ENCODE results near the gene COX19.
"Not testable (repeated sequence)": the region's sequence is repeated elsewhere in the genome, so short reads cannot be mapped to it uniquely, and the experiment has no call there.

COX19 gene

DNA sequence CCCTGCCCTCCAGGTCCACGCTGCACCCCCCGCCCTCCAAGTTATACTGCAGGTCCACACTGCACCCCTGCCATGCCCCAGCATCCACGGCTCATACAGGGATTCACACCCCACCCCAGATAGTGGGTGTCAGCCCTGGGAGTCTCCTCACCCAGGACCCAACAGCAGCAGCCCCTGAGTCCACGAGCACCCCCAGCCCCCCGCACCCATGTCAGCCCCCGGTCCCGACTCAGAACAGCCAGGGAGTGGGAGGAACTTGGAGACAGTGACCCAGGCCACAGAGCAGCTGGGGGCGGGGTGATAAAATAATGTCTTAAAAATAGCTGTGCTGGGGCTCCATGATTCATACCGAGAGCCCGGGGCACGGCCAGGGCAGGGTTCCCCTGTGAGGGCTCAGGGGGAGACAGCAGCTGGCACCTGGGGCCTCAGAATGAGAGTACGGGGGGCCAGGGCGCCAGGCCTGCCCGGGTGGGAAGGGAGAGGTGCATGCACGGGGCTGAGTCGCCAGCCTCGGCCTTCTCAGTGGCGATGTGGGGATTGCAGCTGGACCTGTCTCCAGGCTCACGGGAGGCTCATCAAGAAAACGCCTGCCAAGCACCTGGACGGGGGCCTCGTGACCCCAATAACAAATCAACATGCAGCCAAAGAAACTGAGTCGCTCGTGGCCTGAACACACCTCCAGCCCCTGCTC is 50.7 kb downstream of the COX19 start:
- peaks cover 51% of the 10 kb centered on the region for H3K27me3 ChIP-seq (ENCODE audit: low read depth, low read length)
- peak overlapping the region; percentile 85 for H3K4me2 ChIP-seq (ENCODE audit: low read length)
- no peak overlapping the region for H2AFZ ChIP-seq (ENCODE audit: low read depth, low read length)
- no peaks in the 10 kb centered on the region for H3K79me2 ChIP-seq (ENCODE audit: low read length)
- no peaks in the 10 kb centered on the region for H4K20me1 ChIP-seq (ENCODE audit: insufficient read depth, low read length)
- H3K4me1 ChIP-seq (ENCODE audit: low read length), result peaks cover 63% of the 10 kb centered on the region
- no peak overlapping the region; the same call in 1 of the 2 replicates for H3K27ac ChIP-seq (ENCODE audit: low read length)
- H3K4me3 ChIP-seq (ENCODE audit: low read length), result peak overlapping the region; percentile 77
- no peaks in the 10 kb centered on the region for H3K36me3 ChIP-seq (replicated peaks; ENCODE audit: low read depth, low read length)
- 0 out of 2 replicates have a peak overlapping the region, but pooled peaks have one; percentile 39 for H3K9ac ChIP-seq (ENCODE audit: low read length)
- TF ChIP-seq, protein P1, sequence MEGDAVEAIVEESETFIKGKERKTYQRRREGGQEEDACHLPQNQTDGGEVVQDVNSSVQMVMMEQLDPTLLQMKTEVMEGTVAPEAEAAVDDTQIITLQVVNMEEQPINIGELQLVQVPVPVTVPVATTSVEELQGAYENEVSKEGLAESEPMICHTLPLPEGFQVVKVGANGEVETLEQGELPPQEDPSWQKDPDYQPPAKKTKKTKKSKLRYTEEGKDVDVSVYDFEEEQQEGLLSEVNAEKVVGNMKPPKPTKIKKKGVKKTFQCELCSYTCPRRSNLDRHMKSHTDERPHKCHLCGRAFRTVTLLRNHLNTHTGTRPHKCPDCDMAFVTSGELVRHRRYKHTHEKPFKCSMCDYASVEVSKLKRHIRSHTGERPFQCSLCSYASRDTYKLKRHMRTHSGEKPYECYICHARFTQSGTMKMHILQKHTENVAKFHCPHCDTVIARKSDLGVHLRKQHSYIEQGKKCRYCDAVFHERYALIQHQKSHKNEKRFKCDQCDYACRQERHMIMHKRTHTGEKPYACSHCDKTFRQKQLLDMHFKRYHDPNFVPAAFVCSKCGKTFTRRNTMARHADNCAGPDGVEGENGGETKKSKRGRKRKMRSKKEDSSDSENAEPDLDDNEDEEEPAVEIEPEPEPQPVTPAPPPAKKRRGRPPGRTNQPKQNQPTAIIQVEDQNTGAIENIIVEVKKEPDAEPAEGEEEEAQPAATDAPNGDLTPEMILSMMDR (IDR thresholded peaks at IDR 0.05; ENCODE audit: low read depth, low read length), result no peak
- no peak for TF ChIP-seq EZH2phosphoT487 (IDR thresholded peaks at IDR 0.05; ENCODE audit: low read depth)
- no peaks in the 10 kb centered on the region for H3K9me3 ChIP-seq (ENCODE audit: insufficient read depth, low read length)

DNA sequence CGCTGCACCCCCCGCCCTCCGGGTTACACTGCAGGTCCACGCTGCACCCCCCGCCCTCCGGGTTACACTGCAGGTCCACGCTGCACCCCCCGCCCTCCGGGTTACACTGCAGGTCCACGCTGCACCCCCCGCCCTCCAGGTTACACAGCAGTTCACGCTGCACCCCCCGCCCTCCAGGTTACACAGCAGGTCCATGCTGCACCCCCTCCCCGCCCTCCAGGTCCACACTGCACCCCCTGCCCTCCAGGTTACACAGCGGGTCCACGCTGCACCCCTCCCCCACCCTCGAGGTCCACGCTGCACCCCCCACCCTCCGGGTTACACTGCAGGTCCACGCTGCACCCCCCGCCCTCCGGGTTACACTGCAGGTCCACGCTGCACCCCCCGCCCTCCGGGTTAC is 51.3 kb downstream of the COX19 start:
- not testable (repeated sequence) for H3K79me2 ChIP-seq (ENCODE audit: low read length); H2AFZ ChIP-seq (ENCODE audit: low read depth, low read length); H3K36me3 ChIP-seq (replicated peaks; ENCODE audit: low read depth, low read length); H4K20me1 ChIP-seq (ENCODE audit: insufficient read depth, low read length); H3K27ac ChIP-seq (ENCODE audit: low read length); H3K9me3 ChIP-seq (ENCODE audit: insufficient read depth, low read length)
- H3K4me3 ChIP-seq (ENCODE audit: low read length), result peak overlapping the region; percentile 77
- peak overlapping the region; percentile 85 for H3K4me2 ChIP-seq (ENCODE audit: low read length)
- peaks cover 58% of the 10 kb centered on the region for H3K4me1 ChIP-seq (ENCODE audit: low read length)
- peaks cover 46% of the 10 kb centered on the region for H3K27me3 ChIP-seq (ENCODE audit: low read depth, low read length)
- H3K9ac ChIP-seq (ENCODE audit: low read length), result peak overlapping the region; percentile 36; the same call in 1 of the 2 replicates

DNA sequence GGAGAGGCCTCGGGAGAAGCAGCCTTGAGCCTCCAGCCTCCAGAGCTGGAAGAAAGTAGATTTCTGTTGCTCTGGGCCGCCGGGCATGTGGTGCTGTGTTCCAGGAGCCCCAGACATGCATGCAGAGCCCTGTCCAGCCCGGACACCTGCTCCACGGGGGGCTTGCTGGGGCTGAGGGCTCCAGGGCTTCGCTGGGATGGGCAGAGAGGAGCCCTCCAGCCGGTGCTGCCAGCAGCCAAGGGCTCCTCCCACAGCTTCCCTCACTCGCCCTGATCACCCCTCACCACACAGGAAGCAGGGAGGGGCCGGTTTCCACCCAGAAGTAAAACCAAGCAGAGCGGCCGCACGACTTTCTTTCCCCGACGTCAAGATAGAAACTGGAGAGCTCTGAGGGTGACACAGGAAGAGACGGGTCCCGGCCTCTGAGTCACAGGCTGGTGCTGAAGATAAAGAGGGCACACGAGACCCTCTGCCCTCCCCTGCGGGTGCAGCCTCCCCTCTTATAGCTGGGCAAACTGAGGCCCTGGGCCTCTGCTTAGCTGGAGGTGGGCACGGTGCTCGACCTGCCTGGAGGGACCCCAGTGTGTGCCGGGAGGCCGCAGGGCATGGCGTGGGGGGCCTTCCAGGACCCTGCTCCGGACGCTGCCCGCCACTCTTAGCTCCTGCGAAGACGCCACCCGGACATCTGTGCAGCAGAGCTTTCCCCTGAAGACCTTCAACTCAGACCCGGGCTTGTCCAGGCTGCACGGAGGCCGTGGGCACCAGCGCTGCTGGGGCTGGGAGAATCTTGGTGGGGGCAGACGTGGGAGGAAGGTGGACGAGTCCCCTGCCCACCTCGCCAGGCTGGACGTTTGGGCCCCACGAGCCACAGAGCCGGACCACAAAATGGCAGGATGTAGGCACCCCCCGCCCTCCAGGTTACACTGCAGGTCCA is 52.0 kb downstream of the COX19 start:
- Histone ChIP-seq H3K4me2 (ENCODE audit: low read length) (peak overlapping the region; percentile 85), H2AFZ (ENCODE audit: low read depth, low read length) (no peak overlapping the region)

DNA sequence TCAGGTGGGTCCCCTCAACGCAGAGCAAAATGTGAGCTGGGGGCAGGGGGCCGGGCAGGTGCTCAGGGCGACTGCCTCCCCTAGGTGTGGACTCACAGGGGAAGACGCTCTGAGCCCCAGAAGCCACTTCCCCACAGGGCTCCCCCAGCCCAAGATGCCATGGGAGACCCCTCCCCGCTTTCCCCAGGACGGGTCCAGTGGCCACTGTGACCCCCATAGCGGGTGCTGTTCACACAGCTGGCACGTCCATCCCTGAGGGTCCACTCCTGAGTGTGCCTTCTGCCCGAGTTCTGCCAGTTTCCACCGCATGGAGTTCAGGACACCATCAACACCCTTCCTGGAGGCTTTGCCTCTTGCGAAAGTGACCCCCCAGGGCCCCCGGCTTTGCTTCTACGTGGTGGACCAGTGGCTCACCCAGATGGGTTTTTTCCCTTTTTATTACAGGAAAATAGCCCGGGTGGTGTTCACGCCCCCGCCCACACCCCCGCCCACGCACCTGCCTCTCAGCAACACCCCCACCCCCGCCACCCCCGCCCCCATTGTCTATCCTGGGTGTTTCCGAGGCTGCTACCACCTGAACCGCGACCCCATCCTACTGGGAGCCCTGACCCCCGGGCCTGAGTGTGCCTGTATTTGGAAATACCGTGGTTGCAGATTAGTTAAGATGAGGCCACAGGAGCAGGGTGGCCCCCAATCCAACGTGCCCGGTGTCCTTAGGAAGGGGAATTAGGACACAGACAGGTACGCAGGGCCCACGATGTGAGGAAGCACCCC is 52.8 kb downstream of the COX19 start:
- Histone ChIP-seq H3K27ac (ENCODE audit: low read length) (no peak overlapping the region), H2AFZ (ENCODE audit: low read depth, low read length) (no peak overlapping the region), H3K9ac (ENCODE audit: low read length) (peak overlapping the region; percentile 35), H3K4me2 (ENCODE audit: low read length) (peak overlapping the region; percentile 85), H3K4me1 (ENCODE audit: low read length) (peaks cover 58% of the 10 kb centered on the region), H3K36me3 (replicated peaks; ENCODE audit: low read depth, low read length) (no peaks in the 10 kb centered on the region), H3K4me3 (ENCODE audit: low read length) (peak overlapping the region; percentile 77), H3K79me2 (ENCODE audit: low read length) (no peaks in the 10 kb centered on the region), H4K20me1 (ENCODE audit: insufficient read depth, low read length) (no peaks in the 10 kb centered on the region), H3K9me3 (ENCODE audit: insufficient read depth, low read length) (no peaks in the 10 kb centered on the region), H3K27me3 (ENCODE audit: low read depth, low read length) (peaks cover 40% of the 10 kb centered on the region)
- no peak for TF ChIP-seq EZH2phosphoT487 (IDR thresholded peaks at IDR 0.05; ENCODE audit: low read depth)
- TF ChIP-seq, protein P1 (IDR thresholded peaks at IDR 0.05; ENCODE audit: low read depth, low read length), result no peak

More for the DNA sequence above, 52.0 kb downstream of the COX19 start:
- H3K79me2 ChIP-seq (ENCODE audit: low read length), result no peaks in the 10 kb centered on the region
- H3K36me3 ChIP-seq (replicated peaks; ENCODE audit: low read depth, low read length), result no peaks in the 10 kb centered on the region
- H3K9ac ChIP-seq (ENCODE audit: low read length), result peak overlapping the region; percentile 36
- peaks cover 41% of the 10 kb centered on the region for H3K27me3 ChIP-seq (ENCODE audit: low read depth, low read length)
- no peak for TF ChIP-seq EZH2phosphoT487 (IDR thresholded peaks at IDR 0.05; ENCODE audit: low read depth)
- TF ChIP-seq, protein P1 (IDR thresholded peaks at IDR 0.05; ENCODE audit: low read depth, low read length), result no peak
- peaks cover 58% of the 10 kb centered on the region for H3K4me1 ChIP-seq (ENCODE audit: low read length)
- H3K4me3 ChIP-seq (ENCODE audit: low read length), result peak overlapping the region; percentile 77
- H4K20me1 ChIP-seq (ENCODE audit: insufficient read depth, low read length), result no peaks in the 10 kb centered on the region
- H3K9me3 ChIP-seq (ENCODE audit: insufficient read depth, low read length), result no peaks in the 10 kb centered on the region
- peak overlapping the region; percentile 36 for H3K27ac ChIP-seq (ENCODE audit: low read length)

Measured in OCI-LY3 (cell line).